Heart left ventricle (tissue), 16 donors: ENCODE measurements around the gene MGAT3. TPM values are rescaled to one million over a fixed set of nuclear protein-coding genes. Genes with fewer than 3 reads are reported as not detected.
A peak's percentile ranks its signal among the peaks of the same experiment; 100 is the strongest.

Experiments used
- ATAC-seq, 4 donors: fragments of 200-7000 bp; cut with Tn5 transposase; one replicate each; pipeline ENCODE4 v1.9.1; 2020 to 2022; ENCODE audit warnings: moderate library complexity in 4 of 4, mild to moderate bottlenecking in 3 of 4, moderate number of reproducible peaks in 1 of 4
- DNase-seq, 5 donors: peaks; one replicate each; pipeline ENCODE4 v3.0.0-alpha.2; 2020
- H3K27ac ChIP-seq, 12 donors: fragments of 200-600 bp; sonication (generic) in 4 of 12; one replicate each; pipeline versions ENCODE4 v1.5.0 to v1.8.0; 2016 to 2022; ENCODE audit warnings: mild to moderate bottlenecking in 2 of 12
- H3K27me3 ChIP-seq, 9 donors: fragments of 200-600 bp; sonication (generic) in 2 of 9; one replicate each; pipeline versions ENCODE4 v1.5.1 to v1.8.0; 2016 to 2022; ENCODE audit warnings: mild to moderate bottlenecking in 3 of 9
- H3K36me3 ChIP-seq, 9 donors: fragments of 200-600 bp; sonication (generic) in 2 of 9; one replicate each; pipeline versions ENCODE4 v1.5.0 to v1.8.0; 2018 to 2022; ENCODE audit warnings: mild to moderate bottlenecking in 2 of 9
- H3K4me1 ChIP-seq, 12 donors: fragments of 200-600 bp; sonication (generic) in 4 of 12; one replicate each; pipeline versions ENCODE4 v1.5.0 to v1.8.0; 2016 to 2022; ENCODE audit warnings: mild to moderate bottlenecking in 3 of 12
- H3K4me3 ChIP-seq, 12 donors: fragments of 200-600 bp; sonication (generic) in 4 of 12; one replicate each; pipeline versions ENCODE4 v1.5.0 to v1.8.0; 2017 to 2022; ENCODE audit warnings: mild to moderate bottlenecking in 9 of 12, moderate library complexity in 4 of 12
- H3K9me3 ChIP-seq, 12 donors: fragments of 200-600 bp; sonication (generic) in 4 of 12; one replicate each; pipeline versions ENCODE4 v1.5.0 to v1.8.0; 2016 to 2022; ENCODE audit warnings: mild to moderate bottlenecking in 1 of 12
- CTCF ChIP-seq, 12 donors: fragments of 200-600 bp; sonication (generic) in 4 of 12; IDR thresholded peaks; one replicate each; pipeline versions ENCODE4 v1.5.0 to v1.8.0; 2018 to 2022; ENCODE audit warnings: antibody characterized with exemption in 12 of 12, mild to moderate bottlenecking in 5 of 12
- POLR2A ChIP-seq, 2 donors: fragments of 450-650 bp; IDR thresholded peaks; one replicate each; pipeline ENCODE4 v1.6.1; 2017; ENCODE audit warnings: antibody characterized with exemption in 2 of 2, mild to moderate bottlenecking in 2 of 2, moderate library complexity in 2 of 2
- WGBS, 4 donors: extraction: QIAGEN DNeasy Blood & Tissue Kit in 2 of 4; methylation state at CpG; one replicate each; pipeline versions ENCODE4 v1.1.5 to v1.1.7; 2013 to 2018; 5-methylcytosine and 5-hydroxymethylcytosine counted together
- intact Hi-C, 10 donors: fragments of 100-400 bp; cut with DNase I; formaldehyde crosslinking; loops; one replicate each; pipeline versions ENCODE4 v1.11.1 to v1.14.2; 2022
- polyA plus RNA-seq, 2 donors: library from polyadenylated mRNA; stranded (reverse); fragments of 200-250 nt; gene quantifications; one replicate each; pipeline ENCODE4 v1.2.3, GENCODE V29; 2013
- total RNA-seq, 9 donors: library from RNA; depleted of rRNA in 2 of 9; stranded (reverse); fragments of >200 nt in 2 of 9; fragmentation: NEBNext Ultra II Directional in 3 of 9; extraction: Animal tissue kit (Norgen Biotek cat#: 25700) in 3 of 9; gene quantifications; one replicate each; pipeline versions ENCODE4 v1.1.0 to v1.2.4, GENCODE V29; 2016 to 2023
- donor health status: ischemic (EF 13 %, LVEDD 7.1; RV severe dilation, severe dysfunction).
- donor health status: healthy with polysubstance abuse.
- donor health status: DM: no; HTN: yes; CAD: no.
- donor health status: DM: no; HTN: no; CAD: no.
- donor health status: ischemic (EF 25% LVEDD 6.9; RV normal size, moderate dysfunction).
- donor health status: ischemic (EF 25% LVEDD 5.7; RV mildly dilated, moderate dysfunction).
- donor health status: healthy.
- donor health status: DM: yes; HTN: yes; CAD: no.
- donor health status: ischemic (EF 35%, LVEDD 5.7; RV mildly dilated, moderate dysfunction).
- donor health status: nonischemic (EF 11% LVEDD 7.7; RV severe dilation, severe dysfunction).
- donor health status: DM: yes; HTN: yes; CAD: no.
- donor health status: PGD.
- donor health status: ischemic (EF 29% LVEDD 5.4; RV normal size, mild dysfunction).
- donor health status: nonischemic (EF 23%, LVEDD 6.1; RV moderate dilation, normal function).

The MGAT3 gene
- total and polyA plus RNA-seq, 11 donors: 2.2 to 9.9 (median 4.4) TPM

DNA sequence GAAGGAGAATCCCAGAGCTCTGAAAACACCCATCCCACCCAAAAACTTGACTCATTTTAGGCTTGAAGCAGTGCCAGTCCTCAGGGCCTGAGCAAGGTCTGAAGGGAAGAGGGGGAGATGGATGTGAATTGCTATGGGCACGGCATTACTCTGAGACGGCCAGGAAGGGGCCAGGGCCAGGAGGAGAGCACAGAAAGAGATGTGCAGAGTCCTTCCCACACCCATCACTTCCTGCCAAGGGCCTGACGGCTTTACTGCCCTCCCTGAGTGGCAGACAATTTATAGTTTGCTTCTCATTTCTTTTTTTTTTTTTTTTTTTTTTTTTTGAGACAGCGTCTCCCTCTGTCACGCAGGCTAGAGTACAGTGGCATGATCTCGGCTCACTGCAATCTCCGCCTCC lies 34.7 kb upstream of the MGAT3 start:
- peaks cover 0 to 96% (median 93%) of the 10 kb centered on the region in 9 donors for H3K36me3 ChIP-seq
- ATAC-seq (no peak), DNase-seq (no peak)
- intact Hi-C loops: no loop called here
- no peak for TF ChIP-seq CTCF (IDR thresholded peaks at IDR 0.05)
- no peak for TF ChIP-seq POLR2A (IDR thresholded peaks at IDR 0.05)
- H3K4me3 ChIP-seq: no peak overlapping the region
- WGBS, 4 donors: 84 to 91% (median 86%) methylated on average over 7 of the region's 7 CpGs
- no peaks in the 10 kb centered on the region for H3K4me1 ChIP-seq
- H3K9me3 ChIP-seq: no peaks in the 10 kb centered on the region
- no peaks in the 10 kb centered on the region for H3K27me3 ChIP-seq
- no peak overlapping the region for H3K27ac ChIP-seq

GRCh38 chr22:39422721-39423120 lies 34.1 kb upstream of the MGAT3 start:
- intact Hi-C loops: no loop called here
- 94 to 95% (median 94%) methylated on average over 6 of the region's 6 CpGs for WGBS, 4 donors
- no peak for DNase-seq
- H3K27me3 ChIP-seq: no peaks in the 10 kb centered on the region
- no peaks in the 10 kb centered on the region for H3K4me1 ChIP-seq
- peaks cover 0 to 96% (median 93%) of the 10 kb centered on the region in 9 donors for H3K36me3 ChIP-seq
- H3K9me3 ChIP-seq: no peaks in the 10 kb centered on the region
- ATAC-seq: no peak
- no peak overlapping the region for H3K27ac ChIP-seq
- no peak for TF ChIP-seq CTCF (IDR thresholded peaks at IDR 0.05)
- TF ChIP-seq POLR2A (IDR thresholded peaks at IDR 0.05): no peak
- H3K4me3 ChIP-seq: no peak overlapping the region

DNA sequence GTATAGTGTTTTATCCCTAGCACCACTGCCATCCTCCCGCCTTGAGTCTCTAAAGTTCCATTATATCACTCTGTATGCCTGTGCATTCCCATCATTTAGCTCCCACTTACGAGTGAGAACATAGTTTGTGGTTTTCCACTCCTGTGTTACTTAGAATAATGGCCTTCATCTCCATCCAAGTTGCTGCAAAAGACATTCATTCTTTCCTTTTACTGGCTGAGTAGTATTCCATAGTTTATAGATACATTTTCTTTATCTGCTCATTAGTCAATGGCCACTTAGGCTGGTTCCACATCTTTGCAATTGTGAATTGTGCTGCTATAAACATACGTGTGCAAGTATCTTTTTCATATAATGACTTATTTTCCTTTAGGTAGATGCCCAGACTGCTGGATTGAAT lies 32.8 kb upstream of the MGAT3 start:
- WGBS, 4 donors: 96 to 99% (median 97%) methylated on average over 3 of the region's 3 CpGs

GRCh38 chr22:39426380-39427043 lies 30.3 kb upstream of the MGAT3 start:
- Histone ChIP-seq H3K27ac (no peak overlapping the region), H3K4me1 (peaks cover 3 to 19% (median 11%) of the 10 kb centered on the region in 12 donors), H3K9me3 (no peaks in the 10 kb centered on the region), H3K27me3 (no peaks in the 10 kb centered on the region), H3K36me3 (peaks cover 0 to 95% (median 84%) of the 10 kb centered on the region in 9 donors), H3K4me3 (no peak overlapping the region)
- ATAC-seq (no peak), DNase-seq (peak in 1 of 5 donors; percentile 26)
- TF ChIP-seq CTCF (IDR thresholded peaks at IDR 0.05): no peak
- no peak for TF ChIP-seq POLR2A (IDR thresholded peaks at IDR 0.05)
- 92 to 96% (median 95%) methylated on average over 8 to 20 of the region's 20 CpGs for WGBS, 4 donors
- intact Hi-C loops: no loop called here

More for the DNA sequence above, 32.8 kb upstream of the MGAT3 start:
- intact Hi-C loops: no loop called here
- Histone ChIP-seq H3K4me1 (no peaks in the 10 kb centered on the region), H3K9me3 (no peaks in the 10 kb centered on the region), H3K4me3 (no peak overlapping the region), H3K27me3 (no peaks in the 10 kb centered on the region), H3K27ac (no peak overlapping the region), H3K36me3 (peaks cover 0 to 96% (median 92%) of the 10 kb centered on the region in 9 donors)
- no peak for DNase-seq
- ATAC-seq: no peak
- TF ChIP-seq CTCF (IDR thresholded peaks at IDR 0.05): no peak
- TF ChIP-seq POLR2A (IDR thresholded peaks at IDR 0.05): no peak
